Common myeloid progenitor, CD34-positive (primary cell): ENCODE measurements around the gene DCBLD2.

Source experiments
- CTCF ChIA-PET: fragments of 350-600 bp; sonication (Branson Sonifier 250); formaldehyde crosslinking; loops from one replicate; lab custom pipeline; 2021; ENCODE audit warnings: antibody characterized with exemption; lab: Charles Lee
- POLR2A ChIA-PET: fragments of 350-600 bp; sonication (Branson Sonifier 250); formaldehyde crosslinking; loops from one replicate; lab custom pipeline; 2021; ENCODE audit warnings: antibody characterized with exemption; lab: Charles Lee
- DNase-seq, 3 donors: peaks; one replicate each; pipeline versions ENCODE4 v3.0.0 to v3.0.0-alpha.2; 2013
- H3K27ac ChIP-seq, 2 experiments: 1 replicate in 1 of 2; 2 replicates in 1 of 2; pipeline ENCODE4 v1.7.0; 2013; ENCODE audit warnings: inconsistent platforms in 2 of 2, low read length in 2 of 2, mild to moderate bottlenecking in 2 of 2, low read depth in 1 of 2, moderate library complexity in 1 of 2; ENCODE audit not compliant: severe bottlenecking in 2 of 2, insufficient read depth in 1 of 2, poor library complexity in 1 of 2
- H3K27me3 ChIP-seq, 5 experiments: replicated peaks in 2 of 5; 1 replicate in 3 of 5; 2 replicates in 2 of 5; pipeline versions ENCODE4 v1.6.1 to v1.7.0; 2013; ENCODE audit warnings: low read length in 4 of 5, mild to moderate bottlenecking in 2 of 5, moderate library complexity in 2 of 5, inconsistent platforms in 1 of 5; ENCODE audit not compliant: insufficient read depth in 5 of 5, control insufficient read depth in 4 of 5
- H3K36me3 ChIP-seq, 4 experiments: 1 replicate in 2 of 4; 2 replicates in 2 of 4; pipeline versions ENCODE4 v1.6.1 to v1.7.0; 2013; ENCODE audit warnings: low read length in 3 of 4, control low read depth in 1 of 4, mild to moderate bottlenecking in 1 of 4; ENCODE audit not compliant: control insufficient read depth in 4 of 4, insufficient read depth in 4 of 4
- H3K4me1 ChIP-seq, 4 experiments: 1 replicate in 3 of 4; 2 replicates in 1 of 4; pipeline versions ENCODE4 v1.6.1 to v1.7.1; 2013; ENCODE audit warnings: low read length in 3 of 4, mild to moderate bottlenecking in 3 of 4, control low read depth in 1 of 4, inconsistent platforms in 1 of 4, moderate library complexity in 1 of 4; ENCODE audit not compliant: control insufficient read depth in 4 of 4, insufficient read depth in 4 of 4; ENCODE audit errors: control extremely low read depth in 1 of 4
- H3K4me3 ChIP-seq, 7 experiments: 1 replicate in 4 of 7; 2 replicates in 3 of 7; pipeline versions ENCODE4 v1.5.1 to v1.7.0; 2013; ENCODE audit warnings: mild to moderate bottlenecking in 7 of 7, low read length in 6 of 7, moderate library complexity in 6 of 7, inconsistent platforms in 2 of 7, low read depth in 2 of 7, control low read depth in 1 of 7; ENCODE audit not compliant: insufficient read depth in 4 of 7, control insufficient read depth in 1 of 7; ENCODE audit errors: extremely low read depth in 1 of 7
- H3K9me3 ChIP-seq, 5 experiments: 1 replicate in 4 of 5; 2 replicates in 1 of 5; pipeline versions ENCODE4 v1.6.1 to v1.7.1; 2013; ENCODE audit warnings: low read length in 4 of 5, mild to moderate bottlenecking in 2 of 5, inconsistent platforms in 1 of 5, low read depth in 1 of 5, moderate library complexity in 1 of 5; ENCODE audit not compliant: control insufficient read depth in 4 of 5, insufficient read depth in 2 of 5; ENCODE audit errors: control extremely low read depth in 1 of 5
- WGBS: methylation state at CpG from one replicate; pipeline ENCODE4 v1.1.5; 2013; ENCODE audit not compliant: insufficient coverage; 5-methylcytosine and 5-hydroxymethylcytosine counted together

Gene DCBLD2

DNA sequence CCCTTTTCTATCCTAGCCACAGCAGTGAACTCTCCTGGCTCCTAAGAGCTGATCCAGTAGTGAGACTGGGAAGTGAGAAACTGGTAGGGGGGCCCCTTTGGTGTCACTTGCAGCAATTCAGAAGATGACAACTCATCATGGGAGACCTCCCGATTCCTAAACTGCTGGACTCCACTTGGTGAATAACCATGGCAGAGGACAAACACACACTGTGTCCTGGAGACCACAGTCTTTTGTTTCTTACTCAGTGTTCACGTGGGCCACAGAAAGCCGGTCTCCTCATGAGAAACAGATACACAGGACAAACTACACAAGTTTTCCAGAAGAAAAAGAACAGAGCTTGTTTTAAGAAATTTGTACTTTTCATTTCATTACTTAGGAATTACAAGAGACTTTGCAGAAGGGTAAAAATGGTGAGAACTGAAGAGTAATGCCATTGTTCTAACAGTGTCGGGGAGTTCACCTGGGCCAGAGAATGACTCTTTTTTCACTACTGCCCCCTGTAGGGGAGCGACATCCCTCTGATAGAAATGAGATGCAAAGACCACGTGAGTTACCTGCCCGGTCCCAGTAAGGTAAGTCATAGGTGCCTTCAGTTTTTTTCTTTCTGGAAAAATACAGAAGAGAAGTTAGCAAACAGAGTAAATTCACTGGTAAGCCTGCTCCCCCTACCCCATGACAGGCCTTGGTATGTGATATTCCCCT, 100.3 kb downstream of the DCBLD2 start:
- DNase-seq = no peak
- Histone ChIP-seq H3K27ac (no peak overlapping the region), H3K27me3 (no peaks in the 10 kb centered on the region), H3K4me3 (no peak overlapping the region), H3K36me3 (peaks cover 0 to 13% (median 5%) of the 10 kb centered on the region in 4 experiments), H3K4me1 (peaks cover 0 to 7% (median 5%) of the 10 kb centered on the region in 4 experiments), H3K9me3 (no peaks in the 10 kb centered on the region)
- POLR2A ChIA-PET = no interaction called here
- CTCF ChIA-PET = interaction anchor here (0.6 to 1.0 kb wide), 3 partner anchors 10 to 181 kb away, joined by 3 to 4 read pairs (median 3); no protein-coding TSS in a partner anchor
- WGBS = 94% methylated on average over 6 of the region's 7 CpGs

DNA sequence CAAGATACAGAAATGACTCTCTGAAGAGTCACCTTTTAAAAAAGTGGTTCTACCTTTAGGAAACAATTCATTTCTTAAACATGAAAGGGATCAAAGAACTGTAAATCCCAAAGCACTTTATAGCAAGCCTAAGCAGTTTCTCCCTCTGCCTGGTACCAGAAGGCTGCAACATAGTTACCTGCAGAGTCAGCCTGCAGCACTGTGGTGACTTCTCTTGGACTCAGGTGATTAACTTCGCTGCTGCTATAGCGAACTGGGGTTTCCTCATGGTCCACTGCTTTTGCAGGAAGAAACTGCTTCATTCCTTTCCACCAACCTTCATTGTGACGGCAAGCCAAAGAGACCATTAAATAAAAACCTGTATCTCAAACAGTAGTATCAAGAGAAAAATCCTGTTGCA, 101.1 kb downstream of the DCBLD2 start:
- no peaks in the 10 kb centered on the region for H3K27me3 ChIP-seq
- H3K27ac ChIP-seq = no peak overlapping the region
- 90% methylated on average over 3 of the region's 3 CpGs for WGBS
- no peaks in the 10 kb centered on the region for H3K9me3 ChIP-seq
- no peak overlapping the region for H3K4me3 ChIP-seq
- POLR2A ChIA-PET = no interaction called here
- no peak for DNase-seq
- CTCF ChIA-PET = interaction anchor here (1.8 kb wide), 1 partner anchor 196 kb away, joined by 4 read pairs; no protein-coding TSS in a partner anchor
- H3K4me1 ChIP-seq = peaks cover 0 to 7% (median 5%) of the 10 kb centered on the region in 4 experiments
- peaks cover 0 to 8% (median 3%) of the 10 kb centered on the region in 4 experiments for H3K36me3 ChIP-seq

GRCh38 chr3:98799479-98799878, 102.0 kb downstream of the DCBLD2 start:
- Histone ChIP-seq H3K36me3 (peaks cover 0 to 6% (median 0%) of the 10 kb centered on the region in 4 experiments), H3K27me3 (no peaks in the 10 kb centered on the region)

DNA sequence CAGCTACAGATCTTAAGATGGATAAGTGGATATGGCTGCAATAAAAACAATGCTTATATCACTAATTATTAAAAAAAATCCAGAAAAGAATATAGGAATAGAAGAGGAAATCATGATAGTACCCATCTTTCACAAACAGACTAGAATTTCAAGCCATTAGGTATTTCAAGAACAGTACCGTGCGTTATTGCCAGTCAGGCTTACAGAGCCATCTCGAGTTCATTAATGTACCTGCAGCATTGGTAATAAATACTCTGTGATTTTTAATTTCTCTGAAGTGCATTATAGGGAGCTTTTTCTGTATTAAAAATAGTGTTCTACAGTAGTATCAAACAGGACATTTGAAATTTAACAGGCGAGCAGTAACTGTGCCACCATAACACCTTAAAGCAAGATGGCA, 102.7 kb downstream of the DCBLD2 start:
- H3K36me3 ChIP-seq = peaks cover 0 to 10% (median 0%) of the 10 kb centered on the region in 4 experiments
- POLR2A ChIA-PET = no interaction called here

More at GRCh38 chr3:98799479-98799878, 102.0 kb downstream of the DCBLD2 start:
- no peak for DNase-seq
- WGBS = 82% methylated on average over 3 of the region's 3 CpGs
- ChIA-PET CTCF (interaction anchor here (1.0 to 1.8 kb wide), 2 partner anchors 196 to 204 kb away, joined by 4 read pairs; no protein-coding TSS in a partner anchor), POLR2A (no interaction called here)
- Histone ChIP-seq H3K27ac (no peak overlapping the region), H3K4me1 (peaks cover 0 to 7% (median 5%) of the 10 kb centered on the region in 4 experiments), H3K4me3 (no peak overlapping the region), H3K9me3 (no peaks in the 10 kb centered on the region)

GRCh38 chr3:98797905-98798304, 103.6 kb downstream of the DCBLD2 start:
- Histone ChIP-seq H3K27ac (no peak overlapping the region), H3K4me3 (no peak overlapping the region), H3K9me3 (no peaks in the 10 kb centered on the region), H3K27me3 (no peaks in the 10 kb centered on the region), H3K4me1 (peaks cover 0 to 8% (median 5%) of the 10 kb centered on the region in 4 experiments), H3K36me3 (peaks cover 0 to 15% (median 0%) of the 10 kb centered on the region in 4 experiments)
- no CpG with 5 or more reads among the region's 4 CpGs for WGBS
- DNase-seq = no peak
- POLR2A ChIA-PET = no interaction called here
- CTCF ChIA-PET = interaction anchor here (1.0 to 1.8 kb wide), 4 partner anchors 12 to 200 kb away, joined by 3 to 5 read pairs (median 4); no protein-coding TSS in a partner anchor

More for the DNA sequence above, 102.7 kb downstream of the DCBLD2 start:
- Histone ChIP-seq H3K27ac (no peak overlapping the region), H3K4me1 (peaks cover 0 to 7% (median 5%) of the 10 kb centered on the region in 4 experiments), H3K4me3 (no peak overlapping the region), H3K9me3 (no peaks in the 10 kb centered on the region), H3K27me3 (no peaks in the 10 kb centered on the region)
- CTCF ChIA-PET = interaction anchor here (1.0 to 1.8 kb wide), 4 partner anchors 12 to 203 kb away, joined by 3 to 5 read pairs (median 4); no protein-coding TSS in a partner anchor
- no peak for DNase-seq
- WGBS = 79% methylated on average over 3 of the region's 4 CpGs

- WGBS = 71% methylated on average over 1 of the region's 5 CpGs
- peaks cover 0 to 24% (median 3%) of the 10 kb centered on the region in 4 experiments for H3K36me3 ChIP-seq
- peaks cover 0 to 9% (median 5%) of the 10 kb centered on the region in 4 experiments for H3K4me1 ChIP-seq
- H3K9me3 ChIP-seq = no peaks in the 10 kb centered on the region
- H3K27ac ChIP-seq = no peak overlapping the region
- no peaks in the 10 kb centered on the region for H3K27me3 ChIP-seq
- DNase-seq = no peak
- H3K4me3 ChIP-seq = no peak overlapping the region
- ChIA-PET POLR2A (no interaction called here), CTCF (interaction anchor here (0.7 to 1.4 kb wide), 3 partner anchors 11 to 128 kb away, joined by 3 read pairs; no protein-coding TSS in a partner anchor)
These were observed 105.2 kb downstream of the DCBLD2 start for GRCh38 chr3:98796334-98796733.
